ENCODE measurements around the gene MED13L.

- no peak for TF ChIP-seq POLR2A (IDR thresholded peaks at IDR 0.05)
- no peak for TF ChIP-seq EP300 (IDR thresholded peaks at IDR 0.05)
These were observed 3.5 kb downstream of the MED13L start for GRCh38 chr12:116273813-116274550.
